HG03432 (cell line): ENCODE results near the gene TM4SF18.

Experiments used
- ATAC-seq: cut with Tn5 transposase; IDR thresholded peaks from one replicate; pipeline ENCODE4 v1.9.1; 2021; ENCODE audit warnings: mild to moderate bottlenecking, moderate library complexity; ENCODE audit not compliant: unreplicated experiment

Gene TM4SF18

GRCh38 chr3:149291178-149291577 is 42.3 kb downstream of the TM4SF18 start:
- no peak for ATAC-seq

GRCh38 chr3:149288655-149289054 is 44.8 kb downstream of the TM4SF18 start:
- ATAC-seq: no peak

GRCh38 chr3:149284034-149284433 is 49.4 kb downstream of the TM4SF18 start:
- ATAC-seq: no peak

- ATAC-seq: no peak
These were observed 50.0 kb downstream of the TM4SF18 start for GRCh38 chr3:149283401-149283800.

GRCh38 chr3:149282836-149283235 is 50.6 kb downstream of the TM4SF18 start:
- ATAC-seq: no peak

- ATAC-seq: no peak
These were observed 51.1 kb downstream of the TM4SF18 start for GRCh38 chr3:149282322-149282721.

GRCh38 chr3:149280671-149281349 is 52.6 kb downstream of the TM4SF18 start:
- ATAC-seq: no peak

GRCh38 chr3:149278911-149279310 is 54.5 kb downstream of the TM4SF18 start:
- ATAC-seq: no peak

- peak; percentile 81 for ATAC-seq
These were observed 56.1 kb downstream of the TM4SF18 start for GRCh38 chr3:149277331-149277813.

- ATAC-seq: no peak
These were observed 56.8 kb downstream of the TM4SF18 start for GRCh38 chr3:149276619-149277018.

GRCh38 chr3:149274220-149274619 is 59.2 kb downstream of the TM4SF18 start:
- ATAC-seq: no peak

- ATAC-seq: peak; percentile 79
These were observed 60.2 kb downstream of the TM4SF18 start for GRCh38 chr3:149273096-149273751.

GRCh38 chr3:149271669-149272068 is 61.8 kb downstream of the TM4SF18 start:
- no peak for ATAC-seq

GRCh38 chr3:149270180-149270579 is 63.3 kb downstream of the TM4SF18 start:
- ATAC-seq: no peak

- no peak for ATAC-seq
These were observed 63.7 kb downstream of the TM4SF18 start for GRCh38 chr3:149269687-149270086.
